GM18499 (cell line): ENCODE results near the gene TFF3.

ENCODE experiments used
- ATAC-seq: cut with Tn5 transposase; IDR thresholded peaks from one replicate; pipeline ENCODE4 v1.9.1; 2021; ENCODE audit warnings: moderate number of reproducible peaks; ENCODE audit not compliant: insufficient read depth, unreplicated experiment

Gene TFF3

DNA sequence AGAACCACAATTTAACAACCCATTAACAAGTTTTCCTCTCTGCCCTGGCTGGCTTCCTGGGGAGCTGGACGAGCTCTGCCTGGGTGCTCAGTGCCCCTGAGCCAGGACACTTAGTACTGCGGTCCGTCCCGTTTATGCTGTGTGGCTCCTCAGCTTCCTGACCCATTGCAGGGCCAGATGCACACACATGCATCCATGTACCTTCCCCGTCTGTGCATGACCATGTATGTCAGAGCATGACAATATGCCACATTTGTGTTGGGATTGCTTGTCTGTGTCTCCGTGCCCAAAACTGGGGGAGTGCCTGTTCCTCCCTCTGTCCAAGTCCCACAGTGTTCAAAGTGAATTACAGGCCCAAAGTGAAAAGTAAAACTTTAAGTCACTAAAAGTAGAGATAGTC, 9.7 kb upstream of the TFF3 start:
- no peak for ATAC-seq

DNA sequence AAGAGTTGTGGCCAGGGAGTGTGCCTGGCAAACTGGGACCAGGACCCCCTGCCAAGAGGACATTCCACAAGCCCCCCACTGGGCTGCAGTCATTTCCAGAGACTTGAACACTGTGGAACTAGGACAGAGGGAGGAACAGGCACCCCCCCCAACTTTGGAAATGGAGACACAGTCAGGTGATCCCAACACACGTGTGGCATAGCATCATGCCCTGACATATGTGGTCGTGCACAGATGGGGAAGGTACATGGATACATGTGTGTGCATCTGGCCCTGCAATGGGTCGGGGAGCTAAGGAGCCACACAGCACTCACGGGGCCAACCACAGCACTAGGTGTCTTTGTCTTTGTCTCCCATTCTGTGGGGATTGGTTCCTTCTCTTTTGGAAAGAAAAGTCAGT, 6.6 kb upstream of the TFF3 start:
- ATAC-seq = no peak

DNA sequence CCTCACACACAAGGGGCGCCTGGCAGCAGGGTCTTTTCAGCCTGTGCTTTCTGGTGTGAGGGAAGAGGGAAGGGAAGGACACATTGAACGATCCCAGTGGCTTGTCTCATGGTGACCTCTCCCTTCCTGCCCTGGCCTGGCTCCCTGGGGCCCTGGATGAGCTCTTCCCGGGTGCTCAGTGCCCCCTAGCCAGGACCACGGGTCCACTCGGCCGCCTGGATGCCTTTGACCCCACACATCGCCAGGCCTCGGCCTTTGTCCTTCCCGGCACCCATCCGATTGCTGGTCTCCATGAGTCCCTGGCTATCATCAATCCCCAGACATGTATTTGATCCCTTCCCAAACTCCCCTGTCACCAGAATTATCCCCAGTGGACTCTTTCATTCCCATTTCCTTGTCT, 6.0 kb upstream of the TFF3 start:
- ATAC-seq = no peak

- ATAC-seq = no peak
Observed at GRCh38 chr21:42320791-42321190, 5.6 kb upstream of the TFF3 start.

GRCh38 chr21:42319851-42320572, 4.8 kb upstream of the TFF3 start:
- ATAC-seq = no peak

DNA sequence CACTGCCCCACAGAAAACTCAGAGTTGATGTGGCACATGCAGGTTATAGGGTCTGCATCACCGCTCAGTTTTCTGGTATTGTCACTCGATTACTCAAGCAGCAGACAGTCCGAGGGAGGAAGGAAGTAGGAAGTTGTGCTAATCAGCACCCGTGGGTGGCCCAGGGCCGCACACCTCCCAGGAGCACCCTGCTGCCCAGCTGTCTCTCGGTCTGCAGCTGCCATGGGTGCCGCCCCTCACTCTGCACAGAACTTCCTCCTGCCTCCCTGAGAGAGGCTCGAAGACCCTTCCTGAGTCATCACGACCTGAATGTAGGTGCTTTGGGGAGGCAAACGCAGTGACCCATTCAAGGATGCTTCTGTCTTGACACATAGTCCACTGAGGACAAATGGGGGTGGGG, 4.2 kb upstream of the TFF3 start:
- ATAC-seq = no peak

GRCh38 chr21:42317826-42318746, 2.9 kb upstream of the TFF3 start:
- no peak for ATAC-seq

DNA sequence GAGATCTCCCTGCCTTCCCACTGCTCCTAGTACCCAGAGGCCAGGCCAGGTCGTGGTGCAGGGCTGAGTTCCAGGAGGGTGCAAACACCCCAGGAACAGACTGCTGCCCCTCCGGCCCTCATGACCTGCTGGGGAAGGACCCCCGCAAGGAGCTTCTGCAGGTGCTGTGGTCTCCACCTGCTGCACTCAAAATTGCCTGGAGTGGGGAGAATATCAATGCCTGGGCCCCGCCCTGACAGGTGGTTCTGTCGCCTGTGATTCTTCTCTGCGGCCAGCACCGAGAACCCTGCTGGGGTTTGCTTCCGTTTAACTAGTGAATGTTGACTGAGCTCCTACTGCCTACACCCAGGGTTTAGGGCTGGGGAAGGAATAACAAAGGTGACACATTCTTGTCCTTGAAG, 2.1 kb upstream of the TFF3 start:
- no peak for ATAC-seq

DNA sequence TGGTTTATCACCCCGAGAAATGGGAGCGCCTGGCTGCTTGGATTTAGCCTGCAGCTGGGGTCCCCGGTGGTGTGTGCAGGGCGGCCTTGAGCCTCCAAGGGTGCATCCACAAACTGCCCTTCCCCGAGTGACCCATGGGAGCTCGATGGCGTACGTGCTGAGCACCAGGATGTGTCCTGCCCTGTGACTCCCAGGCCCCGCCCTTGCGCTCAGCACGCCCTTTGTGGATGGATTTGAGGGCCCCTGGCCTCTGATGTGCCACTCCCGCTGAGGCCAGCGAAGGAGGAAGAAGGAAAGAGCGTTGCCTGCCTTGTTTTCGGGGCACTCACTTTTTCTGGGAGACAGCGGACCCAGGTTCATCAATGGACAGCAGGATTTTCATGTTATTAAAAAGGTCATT, 1.7 kb upstream of the TFF3 start:
- ATAC-seq = no peak

GRCh38 chr21:42314616-42315295, 453 bp downstream of the TFF3 start:
- no peak for ATAC-seq

DNA sequence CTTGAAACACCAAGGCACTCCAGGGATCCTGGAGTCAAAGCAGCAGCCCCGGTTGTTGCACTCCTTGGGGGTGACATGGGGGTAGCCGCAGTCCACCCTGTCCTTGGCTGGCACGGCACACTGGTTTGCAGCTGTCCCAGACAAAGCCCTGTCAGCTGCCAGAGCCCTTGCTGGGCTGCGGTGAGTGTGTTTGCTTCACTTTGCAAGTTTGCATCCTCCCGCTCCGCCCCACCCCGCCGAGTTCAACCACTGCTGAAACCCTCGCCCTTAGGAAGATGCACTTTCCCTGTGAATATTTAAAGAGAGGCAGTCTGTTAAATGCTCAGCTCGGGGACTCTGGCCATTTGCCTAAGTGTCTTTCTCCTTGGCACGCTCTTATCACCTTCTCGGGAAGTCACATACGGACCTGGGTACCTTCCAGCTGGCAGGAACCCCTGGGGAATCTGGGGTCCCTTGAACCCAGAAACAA, 1.7 kb downstream of the TFF3 start:
- no peak for ATAC-seq

DNA sequence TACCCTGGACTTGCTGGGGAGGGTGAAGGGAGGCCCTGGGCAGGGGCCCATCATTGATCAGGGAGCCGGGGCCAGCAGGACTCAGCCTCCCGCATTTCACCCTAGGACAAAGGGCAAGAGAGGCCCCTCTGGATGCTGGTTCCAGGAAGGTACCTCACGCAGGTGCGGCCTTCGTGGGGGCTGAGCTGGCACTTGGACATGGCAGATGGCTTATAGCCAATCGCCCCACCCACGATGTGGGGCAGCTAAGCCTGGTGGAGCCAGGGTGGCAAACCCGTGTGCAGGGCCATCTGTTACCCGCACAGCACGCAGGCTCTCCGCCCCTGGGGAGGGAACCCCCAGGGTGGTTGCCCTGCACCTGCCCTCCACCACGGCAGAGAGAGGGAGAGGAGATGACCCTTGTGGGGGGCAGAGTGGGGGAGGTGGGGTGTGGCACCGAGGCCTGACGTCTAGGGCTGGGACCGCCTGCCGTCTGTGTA, 2.5 kb downstream of the TFF3 start:
- ATAC-seq = no peak

DNA sequence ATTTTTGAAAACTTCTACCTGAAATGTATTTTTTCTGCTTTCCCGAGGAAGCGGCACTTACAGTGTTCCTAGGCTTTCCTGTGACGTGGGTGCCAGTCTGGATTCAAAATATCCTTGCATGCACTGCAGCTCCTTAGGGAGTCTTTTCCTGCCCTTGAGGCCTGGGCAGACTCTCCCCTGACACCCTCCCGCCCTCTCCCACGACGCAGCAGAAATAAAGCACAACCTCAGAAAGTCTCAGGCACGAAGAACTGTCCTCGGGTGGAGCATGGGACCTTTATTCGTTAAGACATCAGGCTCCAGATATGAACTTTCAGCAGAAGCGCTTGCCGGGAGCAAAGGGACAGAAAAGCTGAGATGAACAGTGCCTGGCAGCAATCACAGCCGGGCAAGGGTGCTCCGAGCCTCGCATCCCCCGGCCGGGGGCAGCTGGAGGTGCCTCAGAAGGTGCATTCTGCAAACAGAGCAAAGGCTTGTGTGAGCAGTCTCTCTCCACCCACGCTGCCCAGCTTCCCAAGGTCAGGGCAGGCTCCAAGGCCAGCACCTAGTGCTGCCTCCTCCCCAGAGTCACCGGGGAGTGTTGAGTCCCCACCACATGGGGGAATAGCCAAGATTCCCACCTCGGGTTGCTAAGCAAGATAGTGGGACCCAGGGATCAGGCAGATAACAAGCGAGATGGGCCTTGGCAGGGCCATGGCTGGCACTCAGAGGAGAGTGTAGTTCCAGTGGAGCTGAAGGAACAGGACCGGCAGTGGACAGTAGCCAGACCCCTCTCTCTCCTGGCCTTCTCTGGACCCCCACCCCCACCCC, 3.2 kb downstream of the TFF3 start:
- ATAC-seq = no peak

- ATAC-seq = no peak
Observed at GRCh38 chr21:42311160-42311559, 4.0 kb downstream of the TFF3 start.

GRCh38 chr21:42310411-42311001, 4.7 kb downstream of the TFF3 start:
- ATAC-seq = no peak

GRCh38 chr21:42309753-42310213, 5.4 kb downstream of the TFF3 start:
- ATAC-seq = no peak

DNA sequence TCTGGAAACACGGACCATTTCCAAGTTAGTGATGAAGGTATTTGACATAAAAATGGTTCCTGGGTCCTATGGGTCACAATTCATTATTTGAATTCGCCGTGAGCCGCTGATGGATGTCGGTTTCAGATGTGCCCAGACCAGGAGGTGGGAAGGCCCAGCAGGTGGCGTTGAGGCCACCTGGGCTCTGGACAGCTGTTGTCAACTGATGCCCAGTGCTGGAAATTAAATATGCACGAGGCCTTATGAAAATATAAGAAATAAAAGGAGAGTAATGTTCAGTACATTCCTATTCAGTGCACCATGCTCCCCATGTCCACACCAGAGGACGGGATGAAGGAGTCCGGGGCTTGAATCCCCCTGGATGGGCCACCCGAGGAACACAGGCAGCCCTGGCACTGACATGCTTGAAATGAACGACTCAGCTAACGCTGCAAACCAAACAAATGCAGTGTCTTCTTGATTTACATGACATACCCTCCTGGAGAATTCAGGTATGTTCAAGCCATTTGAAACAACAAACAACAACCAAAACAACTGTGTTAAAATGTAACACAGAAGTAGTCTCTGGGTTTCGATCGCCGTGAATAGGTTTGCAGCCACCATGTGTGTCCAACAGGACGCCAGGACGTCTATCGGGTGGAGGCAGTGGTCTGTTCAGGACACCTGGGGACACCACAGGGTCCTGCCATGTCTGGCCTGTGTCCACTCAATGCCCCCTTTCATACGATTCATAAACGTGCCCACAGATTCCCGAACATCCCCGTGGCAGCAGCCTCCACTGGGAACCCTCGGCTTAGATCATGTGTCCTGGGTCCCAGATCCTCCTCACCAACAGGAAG, 6.1 kb downstream of the TFF3 start:
- no peak for ATAC-seq

- no peak for ATAC-seq
Observed at GRCh38 chr21:42308161-42308913, 6.9 kb downstream of the TFF3 start.
